ENCODE results near the gene CCDC7. TPM values are rescaled to one million over a fixed set of nuclear protein-coding genes. Genes with fewer than 3 reads are reported as not detected.

CCDC7 gene
- total RNA-seq, 4 donors from 2014 or later, result 4.6 to 12.9 (median 5.9) TPM

- no peak for DNase-seq
- intact Hi-C loops (cut with DNase I; ENCODE audit: low total_unique reads), result no loop called here
- ATAC-seq, result no peak
- no peaks in the 10 kb centered on the region for H3K4me1 ChIP-seq
- H3K36me3 ChIP-seq, result no peaks in the 10 kb centered on the region
- in situ Hi-C loops (cut with MboI; ENCODE audit: low sequenced_read_pairs in 4 of 4), result no loop called here
- TF ChIP-seq CTCF (IDR thresholded peaks at IDR 0.05 in 4 of 5, conservative IDR thresholded peaks at IDR 0.05 in 1 of 5) (no peak), POLR2A (IDR thresholded peaks at IDR 0.05) (no peak)
- no peaks in the 10 kb centered on the region for H3K9me3 ChIP-seq
- H3K4me3 ChIP-seq, result no peak overlapping the region
- H3K27ac ChIP-seq, result no peak overlapping the region
- H3K27me3 ChIP-seq, result no peaks in the 10 kb centered on the region
Observed at GRCh38 chr10:32616438-32616837, 170.5 kb downstream of the CCDC7 start.

DNA sequence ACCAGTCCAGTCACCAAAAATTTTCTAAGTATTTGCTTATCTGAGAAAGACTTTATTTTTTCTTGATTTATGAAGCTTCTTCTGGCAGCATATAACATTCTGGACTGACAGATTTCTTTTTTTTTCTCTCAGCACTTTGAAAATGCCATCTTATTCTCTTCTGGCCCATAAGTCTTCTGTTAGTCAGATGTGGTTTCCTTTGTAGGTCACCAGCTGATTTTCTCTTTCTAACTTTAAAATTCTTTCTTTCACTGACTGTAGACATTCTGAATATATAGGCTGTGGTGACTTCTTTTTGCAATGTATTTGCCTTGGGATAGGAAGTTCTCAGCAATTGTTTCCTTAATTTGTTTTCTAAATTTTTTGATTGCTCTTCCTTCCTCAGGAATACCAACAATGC, 172.5 kb downstream of the CCDC7 start:
- no peaks in the 10 kb centered on the region for H3K36me3 ChIP-seq
- in situ Hi-C loops (cut with MboI; ENCODE audit: low sequenced_read_pairs in 4 of 4) (no loop called here), intact Hi-C loops (cut with DNase I; ENCODE audit: low total_unique reads) (no loop called here)
- DNase-seq (no peak), ATAC-seq (no peak)
- no peaks in the 10 kb centered on the region for H3K9me3 ChIP-seq
- H3K4me3 ChIP-seq, result no peak overlapping the region
- no peaks in the 10 kb centered on the region for H3K4me1 ChIP-seq
- no peak overlapping the region for H3K27ac ChIP-seq
- TF ChIP-seq POLR2A (IDR thresholded peaks at IDR 0.05) (no peak), CTCF (IDR thresholded peaks at IDR 0.05 in 4 of 5, conservative IDR thresholded peaks at IDR 0.05 in 1 of 5) (no peak)
- no peaks in the 10 kb centered on the region for H3K27me3 ChIP-seq

DNA sequence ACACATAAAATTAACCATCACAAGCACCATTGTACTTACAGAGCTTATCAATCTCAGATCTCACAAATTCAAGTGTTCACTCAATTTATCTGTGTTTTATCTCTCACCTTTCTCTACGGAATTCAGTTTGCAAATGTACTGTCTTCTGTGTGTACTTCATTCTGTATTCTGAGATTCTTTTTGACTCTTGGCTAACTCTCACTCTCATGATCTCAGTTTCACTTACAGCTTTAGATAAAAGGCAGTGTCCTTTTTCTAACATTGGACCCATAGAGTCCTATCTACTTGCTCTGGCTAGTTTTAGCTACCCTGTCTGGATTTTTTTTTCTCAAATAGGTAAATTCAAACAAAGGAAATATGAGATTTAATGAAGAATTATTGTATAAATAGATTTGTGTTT, 176.0 kb downstream of the CCDC7 start:
- intact Hi-C loops (cut with DNase I; ENCODE audit: low total_unique reads) (no loop called here), in situ Hi-C loops (cut with MboI; ENCODE audit: low sequenced_read_pairs in 4 of 4) (no loop called here)
- Histone ChIP-seq H3K9me3 (no peaks in the 10 kb centered on the region), H3K27ac (no peak overlapping the region), H3K36me3 (peaks cover 0 to 6% of the 10 kb centered on the region in 2 donors), H3K4me1 (no peaks in the 10 kb centered on the region), H3K4me3 (no peak overlapping the region), H3K27me3 (no peaks in the 10 kb centered on the region)
- TF ChIP-seq POLR2A (IDR thresholded peaks at IDR 0.05) (no peak), CTCF (IDR thresholded peaks at IDR 0.05 in 4 of 5, conservative IDR thresholded peaks at IDR 0.05 in 1 of 5) (no peak)
- ATAC-seq (no peak), DNase-seq (no peak)

- DNase-seq (no peak), ATAC-seq (no peak)
- intact Hi-C loops (cut with DNase I; ENCODE audit: low total_unique reads) (no loop called here), in situ Hi-C loops (cut with MboI; ENCODE audit: low sequenced_read_pairs in 4 of 4) (no loop called here)
- H3K4me3 ChIP-seq, result no peak overlapping the region
- no peak for TF ChIP-seq CTCF (IDR thresholded peaks at IDR 0.05 in 4 of 5, conservative IDR thresholded peaks at IDR 0.05 in 1 of 5)
- TF ChIP-seq POLR2A (IDR thresholded peaks at IDR 0.05), result no peak
- no peaks in the 10 kb centered on the region for H3K4me1 ChIP-seq
- peaks cover 0 to 6% of the 10 kb centered on the region in 2 donors for H3K36me3 ChIP-seq
- H3K9me3 ChIP-seq, result no peaks in the 10 kb centered on the region
- no peak overlapping the region for H3K27ac ChIP-seq
- H3K27me3 ChIP-seq, result no peaks in the 10 kb centered on the region
Observed at GRCh38 chr10:32622409-32622808, 176.5 kb downstream of the CCDC7 start.

GRCh38 chr10:32627183-32627582, 181.2 kb downstream of the CCDC7 start:
- TF ChIP-seq CTCF (IDR thresholded peaks at IDR 0.05 in 4 of 5, conservative IDR thresholded peaks at IDR 0.05 in 1 of 5) (no peak), POLR2A (IDR thresholded peaks at IDR 0.05) (no peak)
- peaks cover 0 to 6% of the 10 kb centered on the region in 2 donors for H3K36me3 ChIP-seq
- no peak overlapping the region for H3K27ac ChIP-seq
- ATAC-seq, result no peak
- in situ Hi-C loops (cut with MboI; ENCODE audit: low sequenced_read_pairs in 4 of 4) (no loop called here), intact Hi-C loops (cut with DNase I; ENCODE audit: low total_unique reads) (no loop called here)
- no peak overlapping the region for H3K4me3 ChIP-seq
- H3K9me3 ChIP-seq, result no peaks in the 10 kb centered on the region
- no peaks in the 10 kb centered on the region for H3K4me1 ChIP-seq
- H3K27me3 ChIP-seq, result no peaks in the 10 kb centered on the region
- DNase-seq, result no peak
